HEK293 (cell line): ENCODE results near the gene AP2M1.
A peak's percentile ranks its signal among the peaks of the same experiment; 100 is the strongest.

Experiments
- CTCF ChIA-PET: fragments of 350-600 bp; formaldehyde crosslinking; extraction: SDS; loops from one replicate; lab custom pipeline; 2021; ENCODE audit warnings: antibody characterized with exemption; lab: Yijun Ruan, JAX
- POLR2A ChIA-PET: fragments of 300-600 bp; formaldehyde crosslinking; extraction: SDS; loops from one replicate; lab custom pipeline; 2020; ENCODE audit warnings: antibody characterized with exemption, inconsistent platforms; lab: Yijun Ruan, JAX
- H3K27ac ChIP-seq: fragments of 200-500 bp; sonication (Bioruptor generic); 2 replicates; pipeline ENCODE4 v1.5.1; 2014; ENCODE audit warnings: low read depth, low read length, control low read depth, inconsistent platforms; ENCODE audit errors: extremely low read depth
- H3K36me3 ChIP-seq, 2 experiments: fragments of 200-500 bp in 1 of 2; sonication (Bioruptor generic) in 1 of 2; 1 replicate in 1 of 2; 2 replicates in 1 of 2; pipeline ENCODE4 v1.5.1; 2014 to 2017; ENCODE audit warnings: inconsistent platforms in 2 of 2, low read length in 2 of 2; ENCODE audit not compliant: control insufficient read depth in 2 of 2, insufficient read depth in 1 of 2
- H3K4me1 ChIP-seq: fragments of 200-500 bp; sonication (Bioruptor generic); 2 replicates; pipeline ENCODE4 v1.5.1; 2014; ENCODE audit warnings: mild to moderate bottlenecking, low read length, inconsistent platforms; ENCODE audit not compliant: control insufficient read depth, insufficient read depth
- H3K4me3 ChIP-seq: 2 replicates; pipeline ENCODE4 v1.5.1; 2011; ENCODE audit warnings: low read depth, mild to moderate bottlenecking, control low read depth, low read length, moderate library complexity
- H3K9me3 ChIP-seq: fragments of 200-500 bp; sonication (Bioruptor generic); 2 replicates; pipeline ENCODE4 v1.5.1; 2014; ENCODE audit warnings: low read depth, low read length, inconsistent platforms; ENCODE audit not compliant: control insufficient read depth, insufficient read depth
- BCL11B ChIP-seq: fragments of 450-650 bp; formaldehyde crosslinking; IDR thresholded peaks from 2 replicates; pipeline ENCODE4 v1.5.1; 2016; ENCODE audit warnings: low read depth, missing biosample characterization, missing genetic modification characterization
- GLIS1 ChIP-seq: fragments of 450-650 bp; formaldehyde crosslinking; IDR thresholded peaks from 2 replicates; pipeline ENCODE4 v1.5.1; 2016; ENCODE audit warnings: missing biosample characterization, missing genetic modification characterization
- KLF9 ChIP-seq: fragments of 450-650 bp; formaldehyde crosslinking; IDR thresholded peaks from 2 replicates; pipeline ENCODE4 v1.5.1; 2016; ENCODE audit warnings: missing biosample characterization, missing genetic modification characterization, low read depth
- SCRT2 ChIP-seq: fragments of 450-650 bp; formaldehyde crosslinking; IDR thresholded peaks from 2 replicates; pipeline ENCODE4 v1.5.1; 2016; ENCODE audit warnings: missing biosample characterization, missing genetic modification characterization
- SP3 ChIP-seq: fragments of 450-650 bp; formaldehyde crosslinking; IDR thresholded peaks from 2 replicates; pipeline ENCODE4 v1.5.1; 2016; ENCODE audit warnings: missing biosample characterization, missing genetic modification characterization
- ZEB2 ChIP-seq: fragments of 450-650 bp; formaldehyde crosslinking; IDR thresholded peaks from 2 replicates; pipeline ENCODE4 v1.5.1; 2016; ENCODE audit warnings: missing biosample characterization, missing genetic modification characterization
- ZNF16 ChIP-seq: fragments of 450-650 bp; formaldehyde crosslinking; IDR thresholded peaks from 2 replicates; pipeline ENCODE4 v1.5.1; 2016; ENCODE audit warnings: low read depth, missing biosample characterization, missing genetic modification characterization
- ZNF394 ChIP-seq: fragments of 450-650 bp; formaldehyde crosslinking; IDR thresholded peaks from 2 replicates; pipeline ENCODE4 v1.5.1; 2016; ENCODE audit warnings: missing biosample characterization, missing genetic modification characterization, mild to moderate bottlenecking, moderate library complexity, borderline replicate concordance
- ZNF664 ChIP-seq: fragments of 450-650 bp; formaldehyde crosslinking; IDR thresholded peaks from 2 replicates; pipeline ENCODE4 v1.5.1; 2016; ENCODE audit warnings: missing biosample characterization, missing genetic modification characterization
- TF ChIP-seq, protein P1 (sequence below): fragments of 450-650 bp; formaldehyde crosslinking; IDR thresholded peaks from 2 replicates; pipeline ENCODE4 v1.5.1; 2016; ENCODE audit warnings: missing biosample characterization, missing genetic modification characterization
- TF ChIP-seq, protein P2 (sequence below): fragments of 450-650 bp; formaldehyde crosslinking; conservative IDR thresholded peaks from 2 replicates; pipeline ENCODE4 v1.5.1; 2016; ENCODE audit warnings: low read depth, missing biosample characterization, missing genetic modification characterization
- TF ChIP-seq, protein P3 (sequence below): fragments of 450-650 bp; formaldehyde crosslinking; IDR thresholded peaks from 2 replicates; pipeline ENCODE4 v1.5.1; 2017; ENCODE audit warnings: missing biosample characterization, missing genetic modification characterization
- TF ChIP-seq, protein P4 (sequence below): fragments of 450-650 bp; formaldehyde crosslinking; IDR thresholded peaks from 2 replicates; pipeline ENCODE4 v1.5.1; 2016; ENCODE audit warnings: missing biosample characterization, missing genetic modification characterization
- TF ChIP-seq, protein P5 (sequence below): fragments of 450-650 bp; formaldehyde crosslinking; IDR thresholded peaks from 2 replicates; pipeline ENCODE4 v1.5.1; 2016; ENCODE audit warnings: missing biosample characterization, missing genetic modification characterization

AP2M1 gene

DNA sequence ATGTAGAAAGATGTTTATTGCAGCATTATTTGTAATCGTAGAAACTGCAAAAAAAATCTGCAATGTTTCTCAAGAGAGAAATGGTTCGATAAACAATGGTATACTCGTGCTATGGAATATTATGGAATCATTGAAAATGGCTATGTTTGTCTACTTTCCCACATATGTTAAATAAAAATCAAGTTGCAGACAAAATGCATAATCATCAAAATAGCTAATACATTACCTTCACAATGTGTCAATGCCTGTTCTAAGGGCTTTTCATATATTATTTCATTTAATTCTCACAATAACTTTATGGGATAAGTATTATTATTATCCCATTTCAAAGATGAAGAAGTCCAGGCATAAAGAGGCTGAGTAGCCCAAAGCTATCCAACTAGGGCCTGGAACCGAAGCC, 41.7 kb upstream of the AP2M1 start:
- Histone ChIP-seq H3K9me3 (no peaks in the 10 kb centered on the region), H3K36me3 (peaks cover 0 to 11% of the 10 kb centered on the region in 2 experiments; a peak in 1 of 3 replicates), H3K4me3 (no peak overlapping the region), H3K4me1 (peaks cover 6% of the 10 kb centered on the region; the same call in 1 of the 2 replicates), H3K27ac (no peak overlapping the region)
- POLR2A ChIA-PET, result interaction anchor here (2.7 kb wide), 1 partner anchor 41 kb away, joined by 6 read pairs; the partner anchor contains the start of gene AP2M1
- CTCF ChIA-PET, result interaction anchor here (1.3 kb wide), 1 partner anchor 117 kb away, joined by 3 read pairs; no protein-coding TSS in a partner anchor
- TF ChIP-seq SP3 (tag by site-specific recombination) (no peak), ZNF16 (tag by site-specific recombination) (no peak), ZNF664 (tag by site-specific recombination) (peak; percentile 31; the same call in 1 of the 2 replicates)

DNA sequence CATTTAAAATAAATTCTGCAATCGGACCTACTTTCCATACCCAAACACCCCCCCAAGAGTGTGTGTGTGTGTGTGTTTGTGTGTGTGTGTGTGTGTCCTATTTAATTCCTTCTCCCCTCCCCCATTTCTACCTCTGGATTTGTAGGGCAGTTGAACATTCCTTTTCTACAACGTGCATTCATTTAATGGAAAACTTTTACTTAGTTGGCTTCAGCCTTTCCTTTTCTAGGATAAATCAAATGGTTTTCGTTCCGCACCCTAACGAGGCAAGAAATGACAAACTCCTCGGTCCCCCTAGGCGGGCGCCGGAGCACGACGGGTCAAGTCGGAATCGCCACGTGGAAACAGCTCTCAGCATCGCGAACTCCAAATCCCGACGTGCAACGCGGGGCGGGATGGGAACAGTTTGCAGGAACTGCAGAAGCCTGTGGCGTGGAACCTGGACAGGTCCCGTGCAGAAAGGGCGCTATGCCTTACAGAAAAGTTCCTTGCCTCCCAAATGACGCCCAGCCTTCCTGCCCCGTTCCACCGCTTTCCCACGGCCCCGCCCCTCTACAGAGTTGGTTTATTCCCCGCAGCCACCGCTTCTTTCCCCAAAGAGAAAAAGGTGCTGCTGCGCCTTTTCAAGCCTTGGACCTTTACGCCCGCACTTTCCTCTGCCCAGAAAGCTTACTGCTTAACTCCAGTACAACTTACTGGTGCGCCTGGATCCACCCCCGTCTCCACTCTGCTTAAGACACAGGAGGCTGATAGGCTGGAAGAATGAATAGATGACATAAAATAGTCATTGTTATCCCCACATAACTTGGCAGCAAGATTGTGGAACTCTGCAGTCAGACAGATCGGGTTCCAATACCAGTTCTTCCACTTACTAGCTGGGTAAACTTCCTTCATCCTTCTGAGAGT, 40.6 kb upstream of the AP2M1 start:
- POLR2A ChIA-PET, result interaction anchor here (0.6 to 2.7 kb wide), 7 partner anchors 19 to 116 kb away, joined by 3 to 11 read pairs (median 6); partner anchors contain the start of genes ABCC5, ABCF3, AP2M1 and DVL3
- CTCF ChIA-PET, result interaction anchor here (0.9 to 1.3 kb wide), 4 partner anchors 10 to 238 kb away, joined by 3 to 4 read pairs (median 3); no protein-coding TSS in a partner anchor
- TF ChIP-seq, protein P1, sequence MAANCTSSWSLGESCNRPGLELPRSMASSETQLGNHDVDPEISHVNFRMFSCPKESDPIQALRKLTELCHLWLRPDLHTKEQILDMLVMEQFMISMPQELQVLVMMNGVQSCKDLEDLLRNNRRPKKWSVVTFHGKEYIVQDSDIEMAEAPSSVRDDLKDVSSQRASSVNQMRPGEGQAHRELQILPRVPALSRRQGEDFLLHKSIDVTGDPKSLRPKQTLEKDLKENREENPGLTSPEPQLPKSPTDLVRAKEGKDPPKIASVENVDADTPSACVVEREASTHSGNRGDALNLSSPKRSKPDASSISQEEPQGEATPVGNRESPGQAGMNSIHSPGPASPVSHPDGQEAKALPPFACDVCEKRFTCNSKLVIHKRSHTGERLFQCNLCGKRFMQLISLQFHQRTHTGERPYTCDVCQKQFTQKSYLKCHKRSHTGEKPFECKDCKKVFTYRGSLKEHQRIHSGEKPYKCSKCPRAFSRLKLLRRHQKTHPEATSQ (tag by site-specific recombination), result no peak
- TF ChIP-seq KLF9 (tag by site-specific recombination) (peak; percentile 69), BCL11B (tag by site-specific recombination) (0 out of 2 replicates have a peak, but pooled peaks have one; percentile 15), GLIS1 (tag by site-specific recombination) (0 out of 2 replicates have a peak, but pooled peaks have one; percentile 7), ZEB2 (tag by site-specific recombination) (peak; percentile 51; the same call in 1 of the 2 replicates), ZNF16 (tag by site-specific recombination) (no peak), ZNF394 (tag by site-specific recombination) (0 out of 2 replicates have a peak, but pooled peaks have one; percentile 11), SCRT2 (tag by site-specific recombination) (0 out of 2 replicates have a peak, but pooled peaks have one; percentile 45)
- TF ChIP-seq, protein P2, sequence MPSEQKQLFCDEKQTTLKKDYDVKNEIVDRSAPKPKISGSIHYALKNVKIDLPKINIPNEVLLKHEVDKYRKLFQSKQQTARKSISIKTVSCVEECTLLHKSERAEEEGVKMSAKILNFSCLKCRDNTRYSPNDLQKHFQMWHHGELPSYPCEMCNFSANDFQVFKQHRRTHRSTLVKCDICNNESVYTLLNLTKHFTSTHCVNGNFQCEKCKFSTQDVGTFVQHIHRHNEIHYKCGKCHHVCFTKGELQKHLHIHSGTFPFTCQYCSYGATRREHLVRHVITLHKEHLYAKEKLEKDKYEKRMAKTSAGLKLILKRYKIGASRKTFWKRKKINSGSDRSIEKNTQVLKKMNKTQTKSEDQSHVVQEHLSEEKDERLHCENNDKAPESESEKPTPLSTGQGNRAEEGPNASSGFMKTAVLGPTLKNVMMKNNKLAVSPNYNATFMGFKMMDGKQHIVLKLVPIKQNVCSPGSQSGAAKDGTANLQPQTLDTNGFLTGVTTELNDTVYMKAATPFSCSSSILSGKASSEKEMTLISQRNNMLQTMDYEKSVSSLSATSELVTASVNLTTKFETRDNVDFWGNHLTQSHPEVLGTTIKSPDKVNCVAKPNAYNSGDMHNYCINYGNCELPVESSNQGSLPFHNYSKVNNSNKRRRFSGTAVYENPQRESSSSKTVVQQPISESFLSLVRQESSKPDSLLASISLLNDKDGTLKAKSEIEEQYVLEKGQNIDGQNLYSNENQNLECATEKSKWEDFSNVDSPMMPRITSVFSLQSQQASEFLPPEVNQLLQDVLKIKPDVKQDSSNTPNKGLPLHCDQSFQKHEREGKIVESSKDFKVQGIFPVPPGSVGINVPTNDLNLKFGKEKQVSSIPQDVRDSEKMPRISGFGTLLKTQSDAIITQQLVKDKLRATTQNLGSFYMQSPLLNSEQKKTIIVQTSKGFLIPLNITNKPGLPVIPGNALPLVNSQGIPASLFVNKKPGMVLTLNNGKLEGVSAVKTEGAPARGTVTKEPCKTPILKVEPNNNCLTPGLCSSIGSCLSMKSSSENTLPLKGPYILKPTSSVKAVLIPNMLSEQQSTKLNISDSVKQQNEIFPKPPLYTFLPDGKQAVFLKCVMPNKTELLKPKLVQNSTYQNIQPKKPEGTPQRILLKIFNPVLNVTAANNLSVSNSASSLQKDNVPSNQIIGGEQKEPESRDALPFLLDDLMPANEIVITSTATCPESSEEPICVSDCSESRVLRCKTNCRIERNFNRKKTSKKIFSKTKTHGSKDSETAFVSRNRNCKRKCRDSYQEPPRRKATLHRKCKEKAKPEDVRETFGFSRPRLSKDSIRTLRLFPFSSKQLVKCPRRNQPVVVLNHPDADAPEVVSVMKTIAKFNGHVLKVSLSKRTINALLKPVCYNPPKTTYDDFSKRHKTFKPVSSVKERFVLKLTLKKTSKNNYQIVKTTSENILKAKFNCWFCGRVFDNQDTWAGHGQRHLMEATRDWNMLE, result 0 out of 2 replicates have a peak, but pooled peaks have one; percentile 23
- TF ChIP-seq, protein P3, sequence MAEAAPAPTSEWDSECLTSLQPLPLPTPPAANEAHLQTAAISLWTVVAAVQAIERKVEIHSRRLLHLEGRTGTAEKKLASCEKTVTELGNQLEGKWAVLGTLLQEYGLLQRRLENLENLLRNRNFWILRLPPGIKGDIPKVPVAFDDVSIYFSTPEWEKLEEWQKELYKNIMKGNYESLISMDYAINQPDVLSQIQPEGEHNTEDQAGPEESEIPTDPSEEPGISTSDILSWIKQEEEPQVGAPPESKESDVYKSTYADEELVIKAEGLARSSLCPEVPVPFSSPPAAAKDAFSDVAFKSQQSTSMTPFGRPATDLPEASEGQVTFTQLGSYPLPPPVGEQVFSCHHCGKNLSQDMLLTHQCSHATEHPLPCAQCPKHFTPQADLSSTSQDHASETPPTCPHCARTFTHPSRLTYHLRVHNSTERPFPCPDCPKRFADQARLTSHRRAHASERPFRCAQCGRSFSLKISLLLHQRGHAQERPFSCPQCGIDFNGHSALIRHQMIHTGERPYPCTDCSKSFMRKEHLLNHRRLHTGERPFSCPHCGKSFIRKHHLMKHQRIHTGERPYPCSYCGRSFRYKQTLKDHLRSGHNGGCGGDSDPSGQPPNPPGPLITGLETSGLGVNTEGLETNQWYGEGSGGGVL, result peak; percentile 84
- TF ChIP-seq, protein P4, sequence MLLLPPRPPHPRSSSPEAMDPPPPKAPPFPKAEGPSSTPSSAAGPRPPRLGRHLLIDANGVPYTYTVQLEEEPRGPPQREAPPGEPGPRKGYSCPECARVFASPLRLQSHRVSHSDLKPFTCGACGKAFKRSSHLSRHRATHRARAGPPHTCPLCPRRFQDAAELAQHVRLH (tag by site-specific recombination), result peak; percentile 53; the same call in 1 of the 2 replicates
- TF ChIP-seq, protein P5, sequence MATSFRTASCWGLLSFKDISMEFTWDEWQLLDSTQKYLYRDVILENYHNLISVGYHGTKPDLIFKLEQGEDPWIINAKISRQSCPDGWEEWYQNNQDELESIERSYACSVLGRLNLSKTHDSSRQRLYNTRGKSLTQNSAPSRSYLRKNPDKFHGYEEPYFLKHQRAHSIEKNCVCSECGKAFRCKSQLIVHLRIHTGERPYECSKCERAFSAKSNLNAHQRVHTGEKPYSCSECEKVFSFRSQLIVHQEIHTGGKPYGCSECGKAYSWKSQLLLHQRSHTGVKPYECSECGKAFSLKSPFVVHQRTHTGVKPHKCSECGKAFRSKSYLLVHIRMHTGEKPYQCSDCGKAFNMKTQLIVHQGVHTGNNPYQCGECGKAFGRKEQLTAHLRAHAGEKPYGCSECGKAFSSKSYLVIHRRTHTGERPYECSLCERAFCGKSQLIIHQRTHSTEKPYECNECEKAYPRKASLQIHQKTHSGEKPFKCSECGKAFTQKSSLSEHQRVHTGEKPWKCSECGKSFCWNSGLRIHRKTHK (tag by site-specific recombination), result no peak

More for the DNA sequence above, 40.6 kb upstream of the AP2M1 start:
- peak overlapping the region; percentile 47; the same call in 1 of the 2 replicates for H3K27ac ChIP-seq
- no peaks in the 10 kb centered on the region for H3K9me3 ChIP-seq
- H3K4me3 ChIP-seq, result peak overlapping the region; percentile 89
- peaks cover 6% of the 10 kb centered on the region; the same call in 1 of the 2 replicates for H3K4me1 ChIP-seq
- peaks cover 0 to 18% of the 10 kb centered on the region in 2 experiments; a peak in 2 of 3 replicates for H3K36me3 ChIP-seq
